H1 (cell line): ENCODE data around the gene KLK6.

Experiments used
- CTCF ChIP-seq, 3 experiments: IDR thresholded peaks; 1 replicate in 2 of 3; 2 replicates in 1 of 3; pipeline versions ENCODE4 v1.5.1 to v1.6.1; 2011; ENCODE audit warnings: low read length in 3 of 3, mild to moderate bottlenecking in 3 of 3, inconsistent platforms in 2 of 3, low read depth in 1 of 3, moderate library complexity in 1 of 3; ENCODE audit not compliant: insufficient read depth in 1 of 3; ENCODE audit errors: control extremely low read depth in 1 of 3
- TBP ChIP-seq: IDR thresholded peaks from 2 replicates; pipeline ENCODE4 v1.6.1; 2011; ENCODE audit warnings: low read depth, low read length, improper control_type of control experiment

GRCh38 chr19:51010066-51010795, 40.8 kb upstream of the KLK6 start:
- TF ChIP-seq TBP: no peak
- TF ChIP-seq CTCF (IDR thresholded peaks at IDR 0.05; ENCODE audit: control extremely low read depth in 1 of 3, insufficient read depth in 1 of 3, low read depth in 1 of 3, low read length in 3 of 3): no peak
